ENCODE data around the gene COL6A1.
"Not testable (repeated sequence)": the region's sequence is repeated elsewhere in the genome, so short reads cannot be mapped to it uniquely, and the experiment has no call there.

Gene COL6A1

GRCh38 chr21:45950740-45951515 lies 30.6 kb upstream of the COL6A1 start:
- DNase-seq (ENCODE audit: low read depth in 1 of 2, low spot score in 1 of 2): peak in 1 of 2 experiments; percentile 47

GRCh38 chr21:45951676-45952075 lies 29.9 kb upstream of the COL6A1 start:
- TF ChIP-seq JUND (IDR thresholded peaks at IDR 0.05; ENCODE audit: low read depth): no peak
- in situ Hi-C loops (cut with HindIII; ENCODE audit: low pct_unique_long_range_greater_than_20kb, low sequenced_read_pairs): no loop called here
- DNase-seq (ENCODE audit: low read depth in 1 of 2, low spot score in 1 of 2): no peak

More at GRCh38 chr21:45950740-45951515, 30.6 kb upstream of the COL6A1 start:
- no peak for TF ChIP-seq JUND (IDR thresholded peaks at IDR 0.05; ENCODE audit: low read depth)
- in situ Hi-C loops (cut with HindIII; ENCODE audit: low pct_unique_long_range_greater_than_20kb, low sequenced_read_pairs): no loop called here

DNA sequence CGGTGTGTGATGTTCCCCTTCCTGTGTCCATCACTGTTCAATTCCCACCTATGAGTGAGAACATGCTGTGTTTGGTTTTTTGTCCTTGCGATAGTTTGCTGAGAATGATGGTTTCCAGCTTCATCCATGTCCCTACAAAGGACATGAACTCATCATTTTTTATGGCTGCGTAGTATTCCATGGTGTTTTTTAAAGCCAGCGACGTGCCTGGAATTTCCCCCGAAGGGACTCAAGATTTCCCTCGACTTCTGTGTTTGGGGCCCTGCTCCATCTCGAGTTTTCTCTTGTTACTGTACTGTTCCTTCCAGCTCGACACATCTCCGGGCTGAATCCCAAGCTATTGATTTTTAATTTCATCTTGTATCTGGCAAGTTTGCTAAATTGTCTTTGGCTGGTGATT lies 29.0 kb upstream of the COL6A1 start:
- in situ Hi-C loops (cut with HindIII; ENCODE audit: low pct_unique_long_range_greater_than_20kb, low sequenced_read_pairs); DNase-seq (ENCODE audit: low read depth in 1 of 2, low spot score in 1 of 2): not testable (repeated sequence)

- no peak for DNase-seq (ENCODE audit: low read depth in 1 of 2, low spot score in 1 of 2)
- in situ Hi-C loops (cut with HindIII; ENCODE audit: low pct_unique_long_range_greater_than_20kb, low sequenced_read_pairs): no loop called here
Observed at GRCh38 chr21:45952974-45953373, 28.6 kb upstream of the COL6A1 start.

GRCh38 chr21:45954261-45954660 lies 27.3 kb upstream of the COL6A1 start:
- DNase-seq (ENCODE audit: low read depth in 1 of 2, low spot score in 1 of 2): no peak
- TF ChIP-seq JUND (IDR thresholded peaks at IDR 0.05; ENCODE audit: low read depth): no peak
- in situ Hi-C loops (cut with HindIII; ENCODE audit: low pct_unique_long_range_greater_than_20kb, low sequenced_read_pairs): no loop called here

More at GRCh38 chr21:45952974-45953373, 28.6 kb upstream of the COL6A1 start:
- no peak for TF ChIP-seq JUND (IDR thresholded peaks at IDR 0.05; ENCODE audit: low read depth)

- TF ChIP-seq JUND (IDR thresholded peaks at IDR 0.05; ENCODE audit: low read depth): no peak
- in situ Hi-C loops (cut with HindIII; ENCODE audit: low pct_unique_long_range_greater_than_20kb, low sequenced_read_pairs): no loop called here
- no peak for DNase-seq (ENCODE audit: low read depth in 1 of 2, low spot score in 1 of 2)
Observed at GRCh38 chr21:45954921-45955320, 26.6 kb upstream of the COL6A1 start.

GRCh38 chr21:45957551-45957950 lies 24.0 kb upstream of the COL6A1 start:
- no peak for TF ChIP-seq JUND (IDR thresholded peaks at IDR 0.05; ENCODE audit: low read depth)
- no peak for DNase-seq (ENCODE audit: low read depth in 1 of 2, low spot score in 1 of 2)

GRCh38 chr21:45957981-45958600 lies 23.5 kb upstream of the COL6A1 start:
- TF ChIP-seq JUND (IDR thresholded peaks at IDR 0.05; ENCODE audit: low read depth): no peak
- in situ Hi-C loops (cut with HindIII; ENCODE audit: low pct_unique_long_range_greater_than_20kb, low sequenced_read_pairs): no loop called here
- no peak for DNase-seq (ENCODE audit: low read depth in 1 of 2, low spot score in 1 of 2)

More at GRCh38 chr21:45957551-45957950, 24.0 kb upstream of the COL6A1 start:
- in situ Hi-C loops (cut with HindIII; ENCODE audit: low pct_unique_long_range_greater_than_20kb, low sequenced_read_pairs): no loop called here

- in situ Hi-C loops (cut with HindIII; ENCODE audit: low pct_unique_long_range_greater_than_20kb, low sequenced_read_pairs): no loop called here
- no peak for DNase-seq (ENCODE audit: low read depth in 1 of 2, low spot score in 1 of 2)
- TF ChIP-seq JUND (IDR thresholded peaks at IDR 0.05; ENCODE audit: low read depth): no peak
Observed at GRCh38 chr21:45959182-45959581, 22.4 kb upstream of the COL6A1 start.

DNA sequence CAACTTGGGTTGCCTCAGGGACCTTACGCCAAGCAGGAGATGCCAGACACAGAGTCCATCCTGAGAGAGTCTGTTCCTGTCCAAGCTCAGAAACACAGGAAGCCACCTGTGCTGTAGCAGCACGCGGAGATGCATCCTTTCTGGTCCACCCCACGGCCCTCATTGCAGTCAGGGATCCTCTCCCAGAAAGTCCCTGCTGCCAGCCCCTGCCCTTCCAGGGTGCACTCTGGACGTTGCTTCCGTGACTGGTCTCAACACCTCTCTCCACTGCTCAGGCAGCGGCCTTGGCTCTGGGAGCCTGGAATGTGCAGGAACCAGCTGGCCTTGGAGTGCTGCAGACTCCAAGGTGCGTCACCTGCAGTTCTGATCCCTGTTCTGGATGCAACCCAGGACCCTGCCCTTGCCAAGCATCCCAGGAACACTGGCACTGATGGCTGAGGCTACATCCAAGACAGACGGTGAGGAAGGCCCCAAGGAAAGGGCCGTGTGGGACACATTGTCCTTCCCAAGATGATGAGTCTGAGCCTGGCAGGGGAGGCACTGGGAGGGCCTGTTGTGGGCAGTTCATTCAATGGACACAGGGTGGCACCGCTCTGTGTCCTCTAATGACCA lies 21.7 kb upstream of the COL6A1 start:
- no peak for DNase-seq (ENCODE audit: low read depth in 1 of 2, low spot score in 1 of 2)
- no peak for TF ChIP-seq JUND (IDR thresholded peaks at IDR 0.05; ENCODE audit: low read depth)
- in situ Hi-C loops (cut with HindIII; ENCODE audit: low pct_unique_long_range_greater_than_20kb, low sequenced_read_pairs): no loop called here

GRCh38 chr21:45961408-45961807 lies 20.2 kb upstream of the COL6A1 start:
- DNase-seq (ENCODE audit: low read depth in 1 of 2, low spot score in 1 of 2); in situ Hi-C loops (cut with HindIII; ENCODE audit: low pct_unique_long_range_greater_than_20kb, low sequenced_read_pairs): not testable (repeated sequence)

GRCh38 chr21:45962531-45963231 lies 18.9 kb upstream of the COL6A1 start:
- no peak for TF ChIP-seq JUND (IDR thresholded peaks at IDR 0.05; ENCODE audit: low read depth)
- DNase-seq (ENCODE audit: low read depth in 1 of 2, low spot score in 1 of 2): no peak
- in situ Hi-C loops (cut with HindIII; ENCODE audit: low pct_unique_long_range_greater_than_20kb, low sequenced_read_pairs): no loop called here

DNA sequence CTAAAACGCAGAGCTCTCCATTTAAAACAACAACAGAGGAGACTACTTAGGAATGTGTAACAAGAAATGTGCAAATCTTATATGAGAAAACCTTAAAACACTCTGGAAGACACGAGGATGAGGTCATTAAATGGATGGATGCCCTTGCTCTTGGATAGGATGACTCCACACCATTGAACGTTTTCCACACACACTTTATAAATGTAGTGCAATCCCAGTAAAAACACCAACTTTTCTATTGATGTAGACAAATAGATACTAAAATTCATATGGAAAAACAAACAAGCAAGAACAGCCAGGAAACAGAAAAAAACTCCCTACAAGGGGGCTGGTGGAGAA lies 18.4 kb upstream of the COL6A1 start:
- in situ Hi-C loops (cut with HindIII; ENCODE audit: low pct_unique_long_range_greater_than_20kb, low sequenced_read_pairs): no loop called here
- no peak for TF ChIP-seq JUND (IDR thresholded peaks at IDR 0.05; ENCODE audit: low read depth)
- DNase-seq (ENCODE audit: low read depth in 1 of 2, low spot score in 1 of 2): no peak
